ENCODE measurements around the gene INSYN2B. TPM values are rescaled to one million over a fixed set of nuclear protein-coding genes. Genes with fewer than 3 reads are reported as not detected.

Gene INSYN2B
- total and polyA plus RNA-seq, 2 of the 8 experiments (the other 6 are each of a cell fraction or from before 2014, with no cell fraction given) = not detected

GRCh38 chr5:169956756-169957155 lies 23.5 kb downstream of the INSYN2B start (continued):
- TF ChIP-seq HDAC6 (IDR thresholded peaks at IDR 0.05; ENCODE audit: low read depth, low read length) (no peak), E2F6 (IDR thresholded peaks at IDR 0.05) (no peak), SAP30 (IDR thresholded peaks at IDR 0.05; ENCODE audit: insufficient read depth, insufficient replicate concordance, low read length) (no peak), JUND (IDR thresholded peaks at IDR 0.05; ENCODE audit: low read length) (no peak), TBP (IDR thresholded peaks at IDR 0.05; ENCODE audit: low read depth, low read length) (no peak), GABPA (IDR thresholded peaks at IDR 0.05; ENCODE audit: borderline replicate concordance, insufficient read depth, low read length) (no peak), POLR2AphosphoS5 (IDR thresholded peaks at IDR 0.05; ENCODE audit: low read depth, low read length) (no peak), SIX5 (IDR thresholded peaks at IDR 0.05; ENCODE audit: low read depth, low read length) (no peak), TAF7 (optimal IDR thresholded peaks at IDR 0.05; ENCODE audit: borderline replicate concordance, low read depth, low read length) (no peak)
